ENCODE results near the gene CMTM5. TPM values are rescaled to one million over a fixed set of nuclear protein-coding genes. Genes with fewer than 3 reads are reported as not detected.
"Not testable (repeated sequence)": the region's sequence is repeated elsewhere in the genome, so short reads cannot be mapped to it uniquely, and the experiment has no call there.

The CMTM5 gene
- total RNA-seq, 2 experiments from 2014 or later, result not detected

DNA sequence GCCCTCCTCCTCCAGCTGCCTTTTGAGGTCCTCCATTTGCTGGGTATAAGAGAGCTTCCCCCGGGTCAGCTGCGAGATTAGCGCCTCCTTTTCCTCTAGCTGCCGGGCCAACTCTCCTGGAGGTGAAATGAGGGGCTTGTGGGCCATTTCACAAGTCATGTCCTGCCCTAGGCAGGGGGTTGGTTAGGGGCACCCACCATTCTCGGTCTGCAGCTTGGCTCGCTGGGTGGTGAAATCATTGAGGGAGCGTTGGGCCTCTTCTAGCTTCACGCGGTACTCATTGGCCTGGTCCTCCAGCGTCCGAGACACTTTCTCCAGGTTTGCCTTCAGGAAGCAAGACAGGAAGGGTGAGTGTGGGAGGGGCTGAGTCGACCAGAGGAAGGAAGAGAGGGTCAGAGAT, 12.6 kb downstream of the CMTM5 start:
- intact Hi-C loops (cut with micrococcal nuclease; ENCODE audit: unreplicated experiment), result no loop called here
- H4K20me1 ChIP-seq (ENCODE audit: insufficient read depth, low read length), result no peaks in the 10 kb centered on the region
- H3K4me2 ChIP-seq (ENCODE audit: low read length), result no peak overlapping the region
- TF ChIP-seq EZH2phosphoT487 (IDR thresholded peaks at IDR 0.05; ENCODE audit: borderline replicate concordance, low read depth, low read length), result no peak
- TF ChIP-seq CTCF (conservative IDR thresholded peaks at IDR 0.05; ENCODE audit: low read length), result no peak
- no peaks in the 10 kb centered on the region for H3K4me1 ChIP-seq (ENCODE audit: insufficient read depth, low read length, poor library complexity, severe bottlenecking)
- H3K36me3 ChIP-seq (ENCODE audit: insufficient read depth, low read length), result no peaks in the 10 kb centered on the region
- no peaks in the 10 kb centered on the region for H3K79me2 ChIP-seq (ENCODE audit: insufficient read depth, low read depth, low read length)
- H3K27ac ChIP-seq (ENCODE audit: low read depth, low read length, poor library complexity, severe bottlenecking), result no peak overlapping the region
- H3K4me3 ChIP-seq (ENCODE audit: low read depth, low read length, poor library complexity, severe bottlenecking), result no peak overlapping the region
- CTCF ChIA-PET (ENCODE audit: unreplicated experiment), result no interaction called here
- POLR2A ChIA-PET, result interaction anchor here (0.7 kb wide), 1 partner anchor 693 kb away, joined by 3 read pairs; no protein-coding TSS in a partner anchor
- no peaks in the 10 kb centered on the region for H3K9me2 ChIP-seq (ENCODE audit: insufficient read depth, low read length)
- no peaks in the 10 kb centered on the region for H3K9me3 ChIP-seq (ENCODE audit: low read length)
- no peak for DNase-seq (ENCODE audit: low spot score)
- BruUV-seq (replicated peaks), result no TSS peak
- H2AFZ ChIP-seq (ENCODE audit: low read length), result no peak overlapping the region

- CTCF ChIA-PET (ENCODE audit: unreplicated experiment), result interaction anchor here (0.5 kb wide), 1 partner anchor 20 kb away, joined by 3 read pairs; no protein-coding TSS in a partner anchor
- H3K4me1 ChIP-seq (ENCODE audit: insufficient read depth, low read length, poor library complexity, severe bottlenecking); H3K4me2 ChIP-seq (ENCODE audit: low read length); intact Hi-C loops (cut with micrococcal nuclease; ENCODE audit: unreplicated experiment); POLR2A ChIA-PET; H2AFZ ChIP-seq (ENCODE audit: low read length); DNase-seq (ENCODE audit: low spot score); H3K4me3 ChIP-seq (ENCODE audit: low read depth, low read length, poor library complexity, severe bottlenecking); H3K9me2 ChIP-seq (ENCODE audit: insufficient read depth, low read length); H3K36me3 ChIP-seq (ENCODE audit: insufficient read depth, low read length); BruUV-seq (replicated peaks); H3K79me2 ChIP-seq (ENCODE audit: insufficient read depth, low read depth, low read length); H4K20me1 ChIP-seq (ENCODE audit: insufficient read depth, low read length); H3K9me3 ChIP-seq (ENCODE audit: low read length); H3K27ac ChIP-seq (ENCODE audit: low read depth, low read length, poor library complexity, severe bottlenecking): not testable (repeated sequence)
Observed at GRCh38 chr14:23389871-23390270, 13.0 kb downstream of the CMTM5 start.

GRCh38 chr14:23392613-23393012, 15.8 kb downstream of the CMTM5 start:
- Histone ChIP-seq H3K4me3 (ENCODE audit: low read depth, low read length, poor library complexity, severe bottlenecking) (no peak overlapping the region), H4K20me1 (ENCODE audit: insufficient read depth, low read length) (no peaks in the 10 kb centered on the region), H3K79me2 (ENCODE audit: insufficient read depth, low read depth, low read length) (no peaks in the 10 kb centered on the region), H3K27ac (ENCODE audit: low read depth, low read length, poor library complexity, severe bottlenecking) (no peak overlapping the region), H3K36me3 (ENCODE audit: insufficient read depth, low read length) (no peaks in the 10 kb centered on the region), H3K9me2 (ENCODE audit: insufficient read depth, low read length) (no peaks in the 10 kb centered on the region), H3K4me1 (ENCODE audit: insufficient read depth, low read length, poor library complexity, severe bottlenecking) (no peaks in the 10 kb centered on the region), H3K4me2 (ENCODE audit: low read length) (no peak overlapping the region), H3K9me3 (ENCODE audit: low read length) (no peaks in the 10 kb centered on the region), H2AFZ (ENCODE audit: low read length) (no peak overlapping the region)
- ChIA-PET CTCF (ENCODE audit: unreplicated experiment) (no interaction called here), POLR2A (no interaction called here)
- no TSS peak for BruUV-seq (replicated peaks)
- DNase-seq (ENCODE audit: low spot score), result no peak
- intact Hi-C loops (cut with micrococcal nuclease; ENCODE audit: unreplicated experiment), result no loop called here
- TF ChIP-seq CTCF (conservative IDR thresholded peaks at IDR 0.05; ENCODE audit: low read length) (no peak), EZH2phosphoT487 (IDR thresholded peaks at IDR 0.05; ENCODE audit: borderline replicate concordance, low read depth, low read length) (no peak)

Data from OCI-LY7 (cell line).